IMR-90 (cell line): ENCODE data around the gene GTPBP4.

Experiments used
- BHLHE40 ChIP-seq: fragments of 150-350 bp; IDR thresholded peaks from 2 replicates; pipeline ENCODE4 v1.6.1; 2016; ENCODE audit warnings: mild to moderate bottlenecking, low read depth, low read length
- POLR2A ChIP-seq: IDR thresholded peaks from 2 replicates; pipeline ENCODE4 v1.6.1; 2012; ENCODE audit warnings: mild to moderate bottlenecking, low read depth, low read length

DNA sequence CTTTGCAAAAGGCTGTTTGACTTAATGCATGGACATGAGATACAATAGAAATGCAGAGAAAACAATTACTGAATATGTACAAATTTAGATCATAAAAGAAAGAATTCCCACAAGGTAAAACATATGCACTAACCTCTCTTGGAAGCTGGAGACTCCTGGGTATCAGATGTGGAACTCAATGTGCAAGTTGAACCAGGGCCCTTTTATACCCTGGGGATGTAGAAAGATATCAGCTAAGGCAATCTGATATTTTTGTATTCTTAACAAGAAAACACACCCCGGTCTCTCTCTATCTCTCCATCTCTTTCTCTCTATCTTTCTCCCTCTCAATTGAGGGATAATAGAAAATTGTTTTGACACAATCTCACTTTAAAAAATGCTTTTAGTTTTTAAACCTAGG lies 37.4 kb downstream of the GTPBP4 start, which contains the start of gene IDI2:
- no peak for TF ChIP-seq POLR2A
- no peak for TF ChIP-seq BHLHE40
